Activated CD8-positive, alpha-beta memory T cell treated with anti-CD3 and anti-CD28 coated beads, Interleukin-2, amount 50 U/mL, for 1 hour (primary cell): ENCODE data around the gene ELOVL5.

ENCODE experiments used
- DNase-seq: peaks from one replicate; pipeline ENCODE4 v3.0.0-alpha.2; 2020; ENCODE audit errors: extremely low read depth

Gene ELOVL5

DNA sequence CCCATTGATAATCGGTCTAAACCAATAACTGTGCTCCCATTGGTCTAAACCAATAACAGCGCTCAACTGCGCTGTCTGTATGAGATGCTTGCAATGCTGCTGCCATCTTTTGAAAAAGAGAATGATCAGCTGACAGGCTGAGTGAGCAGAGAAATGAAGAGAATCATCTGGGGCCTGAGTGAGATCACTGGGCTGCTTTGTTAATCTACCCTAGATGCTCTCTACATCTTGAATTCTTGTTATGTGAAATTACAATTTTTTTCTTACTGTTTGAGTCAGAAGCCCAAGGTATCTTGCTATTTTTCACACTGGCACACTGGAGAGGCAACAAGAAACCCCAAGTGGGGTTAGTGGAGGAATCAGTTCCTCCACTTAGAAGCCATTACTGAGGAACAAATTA lies 108.6 kb downstream of the ELOVL5 start:
- DNase-seq: no peak

GRCh38 chr6:53239526-53239925 lies 109.2 kb downstream of the ELOVL5 start:
- DNase-seq: no peak

DNA sequence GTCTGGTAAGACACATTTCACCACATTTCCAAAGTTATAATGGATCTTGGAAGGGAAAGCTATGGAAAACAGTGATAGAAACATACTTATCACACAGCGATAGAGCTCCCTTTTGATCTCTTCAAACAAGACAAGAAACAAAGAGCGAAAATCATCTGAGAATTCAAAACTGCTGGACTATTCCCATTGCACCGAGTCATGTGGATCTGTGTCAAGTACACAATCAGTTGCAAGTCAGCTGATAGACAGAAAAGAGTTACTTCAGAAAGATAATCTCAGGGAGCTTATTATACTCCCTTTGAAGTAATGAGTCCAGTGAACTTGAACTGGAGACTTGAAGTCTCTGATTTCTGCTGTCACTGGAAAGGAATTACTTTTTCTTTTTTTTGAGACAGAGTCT lies 110.4 kb downstream of the ELOVL5 start:
- DNase-seq: no peak

GRCh38 chr6:53236241-53236640 lies 112.5 kb downstream of the ELOVL5 start:
- no peak for DNase-seq

- no peak for DNase-seq
Observed at GRCh38 chr6:53235508-53235907, 113.2 kb downstream of the ELOVL5 start.

DNA sequence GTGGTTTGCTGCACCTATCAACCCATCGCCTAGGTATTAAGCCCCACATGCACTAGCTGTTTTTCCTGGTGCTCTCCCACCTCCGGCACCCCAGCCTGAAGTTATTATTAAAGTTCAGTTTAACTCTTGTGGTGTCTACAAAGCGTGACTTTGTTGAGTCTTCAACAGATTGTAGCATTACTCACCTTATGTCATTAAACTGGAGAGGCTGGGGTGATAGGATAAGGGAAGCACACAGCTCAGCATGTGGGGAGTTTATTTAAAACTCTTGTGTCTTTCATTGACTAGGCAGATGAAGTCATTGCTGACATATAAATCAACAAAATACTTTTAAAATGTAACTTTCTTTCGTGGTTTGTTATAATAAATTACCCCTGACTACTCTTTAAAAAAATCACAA lies 115.4 kb downstream of the ELOVL5 start:
- DNase-seq: no peak

DNA sequence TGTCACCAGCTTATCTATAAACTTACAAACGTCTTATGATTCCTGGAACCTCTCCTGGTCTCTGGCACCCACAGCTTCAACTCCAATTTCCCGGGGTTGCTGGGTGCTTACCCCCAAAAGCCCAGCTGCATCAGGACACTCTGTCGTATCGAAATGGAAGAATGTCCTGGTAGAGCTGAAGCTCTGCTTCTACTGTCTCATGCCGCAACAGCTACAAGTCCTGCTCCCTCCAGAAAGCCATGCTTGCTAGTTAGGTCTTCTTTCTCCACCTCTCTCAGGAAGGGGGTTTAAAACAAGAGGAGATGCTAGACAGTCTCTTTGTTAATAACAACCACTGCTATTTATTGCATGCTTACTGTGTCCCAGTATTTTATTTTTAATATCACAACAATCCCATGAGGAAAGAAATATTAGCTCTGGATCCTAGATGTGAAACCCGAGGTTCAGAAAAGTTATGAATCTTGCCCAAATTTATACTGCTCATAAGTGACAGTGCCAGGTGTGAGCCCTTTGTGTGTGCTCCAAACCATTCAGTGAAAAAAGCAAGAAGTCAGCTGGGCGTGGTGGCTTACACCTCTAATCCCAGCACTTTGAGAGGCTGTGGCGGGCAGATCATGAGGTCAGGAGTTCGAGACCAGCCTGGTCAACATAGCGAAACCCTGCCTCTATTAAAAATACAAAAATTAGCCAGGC lies 117.8 kb downstream of the ELOVL5 start:
- no peak for DNase-seq

DNA sequence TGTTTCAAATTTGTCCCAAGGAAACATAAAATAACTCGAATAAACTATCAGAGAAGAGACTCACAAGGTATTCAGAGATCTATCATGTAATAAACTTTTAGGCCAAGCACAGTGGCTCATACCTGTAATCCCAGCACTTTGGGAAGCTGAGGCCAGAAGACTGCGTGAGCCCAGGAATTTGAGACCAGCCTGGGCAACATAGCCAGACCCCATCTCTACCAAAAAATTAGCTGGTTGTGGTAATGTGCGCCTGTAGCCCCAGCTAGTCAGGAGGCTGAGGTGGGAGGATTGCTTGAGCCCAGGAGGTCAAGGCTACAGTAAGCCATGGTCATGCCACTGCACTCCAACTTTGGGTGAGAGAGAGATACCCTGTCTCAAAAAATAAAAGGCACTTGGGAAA lies 120.9 kb downstream of the ELOVL5 start:
- DNase-seq: no peak

- no peak for DNase-seq
Observed at GRCh38 chr6:53220605-53221004, 128.1 kb downstream of the ELOVL5 start.
